A673 (cell line): Measurements from ENCODE around the gene SEMA4G. TPM values are rescaled to one million over a fixed set of nuclear protein-coding genes. Genes with fewer than 3 reads are reported as not detected.

Experiments
- BruUV-seq: library from RNA; stranded (reverse); fragments of 400-500 nt; replicated peaks from 2 replicates; lab custom pipeline; 2021; lab: Mats Ljungman, UMichigan
- CTCF ChIA-PET: fragments of 300-600 bp; sonication (Branson Sonifier 250); formaldehyde crosslinking; loops from one replicate; lab custom pipeline; 2022; ENCODE audit warnings: antibody characterized with exemption; lab: Charles Lee
- POLR2A ChIA-PET: fragments of 300-600 bp; sonication (Branson Sonifier 250); formaldehyde crosslinking; loops from one replicate; lab custom pipeline; 2022; ENCODE audit warnings: antibody characterized with exemption; ENCODE audit not compliant: low non-redundant PET; lab: Charles Lee
- DNase-seq: peaks from one replicate; pipeline ENCODE4 v3.0.0-alpha.2; 2015; ENCODE audit warnings: low spot score
- H3K27ac ChIP-seq: fragments of 200-600 bp; sonication (generic); 2 replicates; pipeline ENCODE4 v1.5.1; 2016; ENCODE audit warnings: mixed run types, low read depth, mild to moderate bottlenecking, mixed read lengths, antibody characterized with exemption, low read length; ENCODE audit not compliant: poor library complexity, severe bottlenecking
- H3K27me3 ChIP-seq: fragments of 200-600 bp; sonication (generic); replicated peaks from 2 replicates; pipeline ENCODE4 v1.6.1; 2017; ENCODE audit warnings: mixed run types, low read depth, mild to moderate bottlenecking, mixed read lengths, antibody characterized with exemption, low read length; ENCODE audit not compliant: insufficient read depth, poor library complexity
- H3K36me3 ChIP-seq: fragments of 200-600 bp; sonication (generic); 2 replicates; pipeline ENCODE4 v1.6.1; 2016; ENCODE audit warnings: mixed run types, mild to moderate bottlenecking, mixed read lengths, antibody characterized with exemption, low read length; ENCODE audit not compliant: insufficient read depth, poor library complexity, severe bottlenecking
- H3K4me1 ChIP-seq: fragments of 200-600 bp; sonication (generic); 2 replicates; pipeline ENCODE4 v1.6.1; 2017; ENCODE audit warnings: mixed run types, mild to moderate bottlenecking, mixed read lengths, antibody characterized with exemption, low read length; ENCODE audit not compliant: insufficient read depth, poor library complexity, severe bottlenecking
- H3K4me3 ChIP-seq: fragments of 200-600 bp; sonication (generic); 2 replicates; pipeline ENCODE4 v1.5.1; 2016; ENCODE audit warnings: low read depth, mixed run types, mild to moderate bottlenecking, mixed read lengths, low read length; ENCODE audit not compliant: poor library complexity, severe bottlenecking
- H3K9me3 ChIP-seq: fragments of 200-600 bp; sonication (generic); 2 replicates; pipeline ENCODE4 v1.6.1; 2016; ENCODE audit warnings: mixed run types, low read depth, mild to moderate bottlenecking, mixed read lengths, antibody characterized with exemption, low read length; ENCODE audit not compliant: poor library complexity, severe bottlenecking
- EZH2 ChIP-seq: fragments of 200-600 bp; sonication (generic); IDR thresholded peaks from 2 replicates; pipeline ENCODE4 v1.6.1; 2017; ENCODE audit warnings: borderline replicate concordance, low read depth, mild to moderate bottlenecking, mixed read lengths, antibody characterized with exemption, low read length; ENCODE audit not compliant: poor library complexity, severe bottlenecking
- intact Hi-C: fragments of 100-400 bp; cut with micrococcal nuclease; formaldehyde crosslinking; loops from one replicate; pipeline ENCODE4 v1.10.0; 2022; ENCODE audit not compliant: unreplicated experiment
- total RNA-seq: library from RNA; stranded (reverse); gene quantifications from 2 replicates; pipeline ENCODE4 v1.2.3, GENCODE V29; 2021
- TF ChIP-seq, protein P1 (sequence below): fragments of 300-800, 200-600 bp; sonication (generic); conservative IDR thresholded peaks from 2 replicates; pipeline ENCODE4 v1.5.1; 2017; ENCODE audit warnings: low read depth, mild to moderate bottlenecking, antibody characterized with exemption, low read length, moderate library complexity, mixed read lengths

SEMA4G gene
- total RNA-seq, 1 experiment from 2014 or later, result 6.1 TPM

DNA sequence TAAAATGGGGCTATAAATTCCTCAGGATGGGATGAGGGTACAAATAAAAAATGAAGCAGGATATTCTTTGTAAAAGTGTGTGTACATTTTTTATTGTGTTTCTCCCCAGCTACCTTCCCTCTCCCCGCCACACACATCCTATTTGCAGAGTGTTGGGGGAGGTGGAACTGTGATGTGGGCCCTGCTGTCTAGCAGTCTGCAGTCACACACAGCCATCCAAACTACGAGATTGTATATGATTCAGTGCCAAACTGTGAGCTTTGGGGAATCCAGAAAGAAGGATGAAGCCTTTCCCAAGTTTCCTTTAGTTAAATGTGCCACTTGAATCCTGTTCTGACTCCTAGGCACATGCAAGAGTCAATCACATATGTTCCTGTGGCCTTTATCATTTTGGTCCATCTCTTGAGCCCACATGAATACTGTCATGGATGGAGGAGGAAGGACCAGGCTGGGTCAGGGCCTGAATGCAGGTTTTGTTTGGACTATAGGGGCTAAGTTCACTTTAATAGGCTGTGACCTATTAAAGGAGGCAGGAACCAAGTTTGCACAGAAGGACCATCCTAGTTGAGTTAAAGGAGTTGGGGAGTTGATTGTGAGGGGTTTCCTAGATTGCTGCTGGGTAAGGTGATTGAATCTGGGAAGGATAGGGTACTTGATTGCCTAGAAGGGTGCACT lies 1.1 kb upstream of the SEMA4G start:
- no peak for DNase-seq
- Histone ChIP-seq H3K27me3 (no peaks in the 10 kb centered on the region), H3K4me3 (no peak overlapping the region), H3K27ac (no peak overlapping the region), H3K4me1 (peaks cover 5% of the 10 kb centered on the region), H3K9me3 (no peaks in the 10 kb centered on the region), H3K36me3 (no peaks in the 10 kb centered on the region)
- POLR2A ChIA-PET, result no interaction called here
- TF ChIP-seq, protein P1, sequence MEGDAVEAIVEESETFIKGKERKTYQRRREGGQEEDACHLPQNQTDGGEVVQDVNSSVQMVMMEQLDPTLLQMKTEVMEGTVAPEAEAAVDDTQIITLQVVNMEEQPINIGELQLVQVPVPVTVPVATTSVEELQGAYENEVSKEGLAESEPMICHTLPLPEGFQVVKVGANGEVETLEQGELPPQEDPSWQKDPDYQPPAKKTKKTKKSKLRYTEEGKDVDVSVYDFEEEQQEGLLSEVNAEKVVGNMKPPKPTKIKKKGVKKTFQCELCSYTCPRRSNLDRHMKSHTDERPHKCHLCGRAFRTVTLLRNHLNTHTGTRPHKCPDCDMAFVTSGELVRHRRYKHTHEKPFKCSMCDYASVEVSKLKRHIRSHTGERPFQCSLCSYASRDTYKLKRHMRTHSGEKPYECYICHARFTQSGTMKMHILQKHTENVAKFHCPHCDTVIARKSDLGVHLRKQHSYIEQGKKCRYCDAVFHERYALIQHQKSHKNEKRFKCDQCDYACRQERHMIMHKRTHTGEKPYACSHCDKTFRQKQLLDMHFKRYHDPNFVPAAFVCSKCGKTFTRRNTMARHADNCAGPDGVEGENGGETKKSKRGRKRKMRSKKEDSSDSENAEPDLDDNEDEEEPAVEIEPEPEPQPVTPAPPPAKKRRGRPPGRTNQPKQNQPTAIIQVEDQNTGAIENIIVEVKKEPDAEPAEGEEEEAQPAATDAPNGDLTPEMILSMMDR, result no peak
- no peak for TF ChIP-seq EZH2
- intact Hi-C loops, result no loop called here
- no TSS peak for BruUV-seq
- CTCF ChIA-PET, result interaction anchor here (1.1 kb wide), 1 partner anchor 47 kb away, joined by 3 read pairs; no protein-coding TSS in a partner anchor

DNA sequence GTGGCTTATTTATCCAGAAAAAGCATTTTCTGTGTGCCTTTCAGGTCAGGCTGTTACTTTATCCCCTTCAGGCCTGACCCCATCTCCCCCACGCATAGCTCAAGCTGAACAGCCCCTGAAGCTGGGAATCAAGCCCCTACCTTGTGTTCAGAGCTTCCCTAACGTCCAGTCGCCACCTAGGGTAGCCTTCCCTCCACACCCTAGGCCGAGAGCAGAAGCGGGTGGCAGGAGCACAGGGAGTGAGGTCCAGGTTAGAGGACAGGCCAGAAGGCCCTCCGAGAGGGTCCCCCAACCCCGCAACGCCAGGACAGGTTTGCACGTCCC lies 479 bp upstream of the SEMA4G start:
- BruUV-seq, result no TSS peak
- POLR2A ChIA-PET, result no interaction called here
- Histone ChIP-seq H3K27me3 (no peaks in the 10 kb centered on the region), H3K4me1 (peaks cover 5% of the 10 kb centered on the region), H3K4me3 (peak overlapping the region; percentile 69), H3K27ac (peak overlapping the region; percentile 58), H3K9me3 (no peaks in the 10 kb centered on the region), H3K36me3 (no peaks in the 10 kb centered on the region)
- intact Hi-C loops, result loop anchor here (1.0 kb wide), 1 partner anchor 45 kb away; no protein-coding TSS in a partner anchor
- CTCF ChIA-PET, result interaction anchor here (0.7 to 1.1 kb wide), 2 partner anchors 45 to 46 kb away, joined by 3 to 4 read pairs; no protein-coding TSS in a partner anchor
- TF ChIP-seq, protein P1, result no peak
- no peak for TF ChIP-seq EZH2
- no peak for DNase-seq

DNA sequence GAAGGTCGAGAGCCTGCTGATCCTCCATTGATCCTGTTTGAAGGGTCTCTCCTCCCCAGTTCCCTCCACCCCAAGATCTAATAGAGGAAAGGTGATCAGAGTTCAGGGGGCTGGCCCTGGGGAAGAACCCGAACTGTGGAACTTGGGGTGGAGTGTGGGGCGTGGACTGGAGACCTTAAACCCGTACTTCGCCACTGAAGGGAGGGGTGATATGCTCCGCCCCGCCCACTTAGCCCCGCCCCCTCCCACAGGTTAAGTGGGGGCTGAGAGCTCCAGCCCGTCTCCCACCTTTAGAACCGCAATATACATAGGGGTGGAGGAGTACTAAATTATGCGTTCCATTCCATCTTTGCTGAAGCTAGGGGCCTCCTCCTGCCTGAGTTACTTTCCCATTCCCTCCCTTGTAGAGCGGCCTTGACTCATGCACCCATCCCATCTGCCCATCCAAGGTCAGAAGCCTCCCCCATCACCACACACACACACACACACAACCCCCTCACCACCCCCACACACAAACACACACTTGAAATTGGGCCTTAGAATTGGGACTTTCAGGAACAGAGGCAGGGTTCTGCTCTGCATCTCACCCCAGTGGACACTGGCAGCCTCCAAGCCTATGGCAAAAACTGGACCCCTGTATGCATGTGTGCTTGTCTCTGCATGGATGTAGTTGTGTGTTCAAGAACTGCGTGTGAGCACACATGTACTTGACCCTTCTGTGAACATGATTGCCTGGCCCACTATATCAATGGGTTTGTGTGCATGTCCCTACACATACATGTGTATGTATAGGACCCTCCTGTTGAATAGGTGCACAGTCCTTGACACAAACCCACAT lies 991 bp downstream of the SEMA4G start:
- ChIA-PET CTCF (interaction anchor here (0.5 kb wide), 1 partner anchor 494 kb away, joined by 3 read pairs; no protein-coding TSS in a partner anchor), POLR2A (no interaction called here)
- BruUV-seq, result no TSS peak
- no peak overlapping the region for H3K27ac ChIP-seq
- peak overlapping the region; percentile 69 for H3K4me3 ChIP-seq
- no peaks in the 10 kb centered on the region for H3K36me3 ChIP-seq
- peaks cover 5% of the 10 kb centered on the region for H3K4me1 ChIP-seq
- intact Hi-C loops, result no loop called here
- H3K9me3 ChIP-seq, result no peaks in the 10 kb centered on the region
- no peak for DNase-seq
- H3K27me3 ChIP-seq, result no peaks in the 10 kb centered on the region
- no peak for TF ChIP-seq EZH2
- TF ChIP-seq, protein P1, result no peak
